ENCODE data around the gene DNAJC1. TPM values are rescaled to one million over a fixed set of nuclear protein-coding genes. Genes with fewer than 3 reads are reported as not detected.

The DNAJC1 gene
- total and polyA plus RNA-seq, 2 donors (not counting 3 experiments of a cell fraction or from before 2014, with no cell fraction given): 11.2 to 19.7 TPM

- dilution Hi-C loops (cut with MboI; ENCODE audit: extremely low pct_ligation_motif_present, low sequenced_read_pairs): no loop called here
- Histone ChIP-seq H3K4me1 (ENCODE audit: control insufficient read depth, extremely low read depth, insufficient read depth, low read length) (no peaks in the 10 kb centered on the region), H3K4me3 (replicated peaks in 1 of 3; ENCODE audit: insufficient read depth in 1 of 3, low read depth in 1 of 3, low read length in 3 of 3) (no peak overlapping the region), H3K36me3 (ENCODE audit: control insufficient read depth in 2 of 2, extremely low read depth in 1 of 2, insufficient read depth in 2 of 2, low read length in 2 of 2) (no peaks in the 10 kb centered on the region), H3K9me3 (replicated peaks; ENCODE audit: control insufficient read depth, insufficient read depth, low read length) (no peaks in the 10 kb centered on the region), H3K9ac (replicated peaks; ENCODE audit: extremely low read depth, insufficient read depth, low read length) (no peak overlapping the region), H3K79me2 (ENCODE audit: control insufficient read depth, insufficient read depth, low read length) (no peaks in the 10 kb centered on the region), H3K9me1 (replicated peaks; ENCODE audit: control insufficient read depth, extremely low read depth, insufficient read depth, low read length) (no peaks in the 10 kb centered on the region), H3K4me2 (ENCODE audit: insufficient read depth, low read length) (no peak overlapping the region), H3K27me3 (ENCODE audit: control insufficient read depth in 2 of 2, insufficient read depth in 2 of 2, low read length in 2 of 2) (no peaks in the 10 kb centered on the region), H3K27ac (ENCODE audit: insufficient read depth, low read depth, low read length) (no peak overlapping the region), H4K20me1 (replicated peaks; ENCODE audit: control insufficient read depth, extremely low read depth, insufficient read depth, low read length) (no peaks in the 10 kb centered on the region), H2AFZ (ENCODE audit: low read depth, low read length) (no peak overlapping the region)
- TF ChIP-seq FOS (IDR thresholded peaks at IDR 0.05; ENCODE audit: borderline replicate concordance, insufficient read depth, low read length) (peak; percentile 10), GATA2 (IDR thresholded peaks at IDR 0.05; ENCODE audit: insufficient read depth, insufficient read length, low read depth, low read length) (no peak), CTCF (IDR thresholded peaks at IDR 0.05; ENCODE audit: extremely low read depth in 1 of 2, insufficient read depth in 1 of 2, low read depth in 1 of 2, low read length in 2 of 2) (no peak)
- TF ChIP-seq, protein P1, sequence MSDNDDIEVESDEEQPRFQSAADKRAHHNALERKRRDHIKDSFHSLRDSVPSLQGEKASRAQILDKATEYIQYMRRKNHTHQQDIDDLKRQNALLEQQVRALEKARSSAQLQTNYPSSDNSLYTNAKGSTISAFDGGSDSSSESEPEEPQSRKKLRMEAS (IDR thresholded peaks at IDR 0.05; ENCODE audit: insufficient read depth, insufficient read length): no peak
- DNase-seq (ENCODE audit: low read depth, low spot score) (peak; percentile 28), FAIRE-seq (no peak)
- intact Hi-C loops (cut with micrococcal nuclease): no loop called here
- CTCF ChIA-PET: no interaction called here
- POLR2A ChIA-PET: no interaction called here
- no TSS peak for BruUV-seq (replicated peaks)
Measured at GRCh38 chr10:21969326-21970287, 33.9 kb downstream of the DNAJC1 start.

All from endothelial cell of umbilical vein (primary cell).